GM19395 (cell line): ENCODE data around the gene ZC3HAV1L.
"Not testable (repeated sequence)": the region's sequence is repeated elsewhere in the genome, so short reads cannot be mapped to it uniquely, and the experiment has no call there.

Experiments
- ATAC-seq: cut with Tn5 transposase; IDR thresholded peaks from one replicate; pipeline ENCODE4 v1.9.1; 2021; ENCODE audit warnings: mild to moderate bottlenecking, moderate library complexity; ENCODE audit not compliant: unreplicated experiment

Gene ZC3HAV1L

GRCh38 chr7:139023076-139023475, 12.8 kb downstream of the ZC3HAV1L start:
- ATAC-seq: no peak

- ATAC-seq: no peak
Measured at GRCh38 chr7:139022286-139022685, 13.6 kb downstream of the ZC3HAV1L start.

- ATAC-seq: no peak
Measured at GRCh38 chr7:139018910-139019309, 16.9 kb downstream of the ZC3HAV1L start.

GRCh38 chr7:139016931-139017511, 18.8 kb downstream of the ZC3HAV1L start:
- ATAC-seq: peak; percentile 96

GRCh38 chr7:139011373-139011772, 24.5 kb downstream of the ZC3HAV1L start:
- no peak for ATAC-seq

- no peak for ATAC-seq
Measured at GRCh38 chr7:139004321-139005090, 31.3 kb downstream of the ZC3HAV1L start.

- ATAC-seq: no peak
Measured at GRCh38 chr7:138999414-138999813, 36.4 kb downstream of the ZC3HAV1L start.

GRCh38 chr7:138992052-138992531, 43.8 kb downstream of the ZC3HAV1L start:
- no peak for ATAC-seq

- no peak for ATAC-seq
Measured at GRCh38 chr7:138987686-138988085, 48.2 kb downstream of the ZC3HAV1L start.

GRCh38 chr7:138982204-138982623, 53.6 kb downstream of the ZC3HAV1L start:
- ATAC-seq: no peak

- peak; percentile 75 for ATAC-seq
Measured at GRCh38 chr7:138981332-138982203, 54.3 kb downstream of the ZC3HAV1L start, which contains the start of gene KIAA1549. Gene KIAA1549 (minus strand): TSS chr7:138981389. CDS start chr7:138981269, 120 bp downstream.

- ATAC-seq: peak; percentile 39
Measured at GRCh38 chr7:138980563-138981291, 55.1 kb downstream of the ZC3HAV1L start.

GRCh38 chr7:138979988-138980562, 55.8 kb downstream of the ZC3HAV1L start:
- no peak for ATAC-seq

- no peak for ATAC-seq
Measured at GRCh38 chr7:138979226-138979979, 56.4 kb downstream of the ZC3HAV1L start.

GRCh38 chr7:138978541-138979184, 57.2 kb downstream of the ZC3HAV1L start:
- no peak for ATAC-seq

GRCh38 chr7:138976161-138976560, 59.7 kb downstream of the ZC3HAV1L start:
- not testable (repeated sequence) for ATAC-seq
